ENCODE data around the gene GGT1. TPM values are rescaled to one million over a fixed set of nuclear protein-coding genes. Genes with fewer than 3 reads are reported as not detected.

The GGT1 gene
- total and polyA plus RNA-seq, 2 experiments from 2014 or later = 0.60 to 2.1 TPM

GRCh38 chr22:24582056-24582814, 20.8 kb upstream of the GGT1 start:
- Histone ChIP-seq H3K9me2 (ENCODE audit: insufficient read depth) (no peaks in the 10 kb centered on the region), H4K20me1 (ENCODE audit: insufficient read depth) (peaks cover 4% of the 10 kb centered on the region; the same call in 1 of the 2 replicates), H3K4me2 (ENCODE audit: unreplicated experiment) (no peak overlapping the region), H3K9me3 (ENCODE audit: low read depth) (no peaks in the 10 kb centered on the region), H3K79me2 (ENCODE audit: insufficient read depth) (no peaks in the 10 kb centered on the region), H3K9ac (no peak overlapping the region), H3K36me3 (ENCODE audit: low read depth) (no peaks in the 10 kb centered on the region), H2AFZ (no peak overlapping the region), H3K4me3 (no peak overlapping the region), H3K27ac (no peak overlapping the region), H3K4me1 (ENCODE audit: insufficient read depth) (peaks cover 31% of the 10 kb centered on the region), H3K27me3 (replicated peaks; ENCODE audit: insufficient read depth) (no peaks in the 10 kb centered on the region), H3F3A (ENCODE audit: insufficient read depth) (peaks cover 34% of the 10 kb centered on the region)
- 53 to 55% methylated on average over 12 of the region's 12 CpGs for WGBS, 2 experiments (ENCODE audit: low coverage in 1 of 2, low lambda C conversion rate in 2 of 2, missing lambda C conversion rate in 2 of 2)
- in situ Hi-C loops (cut with MboI) = no loop called here
- TF ChIP-seq EZH2 (IDR thresholded peaks at IDR 0.05; ENCODE audit: insufficient read depth, poor library complexity, severe bottlenecking) = no peak
- no peak for TF ChIP-seq EZH2phosphoT487 (IDR thresholded peaks at IDR 0.05; ENCODE audit: insufficient read depth, low read depth)
- no peak for DNase-seq

GRCh38 chr22:24583221-24584165, 19.5 kb upstream of the GGT1 start:
- Histone ChIP-seq H3K9me3 (ENCODE audit: low read depth) (no peaks in the 10 kb centered on the region), H3K36me3 (ENCODE audit: low read depth) (no peaks in the 10 kb centered on the region), H3K4me2 (ENCODE audit: unreplicated experiment) (no peak overlapping the region), H3K79me2 (ENCODE audit: insufficient read depth) (no peaks in the 10 kb centered on the region), H2AFZ (no peak overlapping the region), H3K9me2 (ENCODE audit: insufficient read depth) (no peaks in the 10 kb centered on the region), H4K20me1 (ENCODE audit: insufficient read depth) (peaks cover 4% of the 10 kb centered on the region; the same call in 1 of the 2 replicates), H3K9ac (no peak overlapping the region), H3K27me3 (replicated peaks; ENCODE audit: insufficient read depth) (no peaks in the 10 kb centered on the region), H3K27ac (no peak overlapping the region), H3F3A (ENCODE audit: insufficient read depth) (peaks cover 25% of the 10 kb centered on the region), H3K4me3 (no peak overlapping the region), H3K4me1 (ENCODE audit: insufficient read depth) (peaks cover 31% of the 10 kb centered on the region)
- TF ChIP-seq EZH2phosphoT487 (IDR thresholded peaks at IDR 0.05; ENCODE audit: insufficient read depth, low read depth) (no peak), EZH2 (IDR thresholded peaks at IDR 0.05; ENCODE audit: insufficient read depth, poor library complexity, severe bottlenecking) (no peak)
- in situ Hi-C loops (cut with MboI) = no loop called here
- peak; percentile 28 for DNase-seq
- WGBS, 2 experiments (ENCODE audit: low coverage in 1 of 2, low lambda C conversion rate in 2 of 2, missing lambda C conversion rate in 2 of 2) = 23 to 24% methylated on average over 19 of the region's 19 CpGs

- H3K27ac ChIP-seq = no peak overlapping the region
- H3K36me3 ChIP-seq (ENCODE audit: low read depth) = no peaks in the 10 kb centered on the region
- peaks cover 17% of the 10 kb centered on the region for H3F3A ChIP-seq (ENCODE audit: insufficient read depth)
- no peak overlapping the region for H3K4me2 ChIP-seq (ENCODE audit: unreplicated experiment)
- no peak overlapping the region for H2AFZ ChIP-seq
- H3K9ac ChIP-seq = no peak overlapping the region
- no peaks in the 10 kb centered on the region for H3K27me3 ChIP-seq (replicated peaks; ENCODE audit: insufficient read depth)
- no peak for DNase-seq
- H3K9me2 ChIP-seq (ENCODE audit: insufficient read depth) = no peaks in the 10 kb centered on the region
- no peaks in the 10 kb centered on the region for H3K9me3 ChIP-seq (ENCODE audit: low read depth)
- no peak overlapping the region for H3K4me3 ChIP-seq
- TF ChIP-seq EZH2phosphoT487 (IDR thresholded peaks at IDR 0.05; ENCODE audit: insufficient read depth, low read depth) (no peak), EZH2 (IDR thresholded peaks at IDR 0.05; ENCODE audit: insufficient read depth, poor library complexity, severe bottlenecking) (no peak)
- H3K4me1 ChIP-seq (ENCODE audit: insufficient read depth) = peaks cover 23% of the 10 kb centered on the region
- no peaks in the 10 kb centered on the region for H3K79me2 ChIP-seq (ENCODE audit: insufficient read depth)
- in situ Hi-C loops (cut with MboI) = no loop called here
- peaks cover 4% of the 10 kb centered on the region; the same call in 1 of the 2 replicates for H4K20me1 ChIP-seq (ENCODE audit: insufficient read depth)
- 91 to 92% methylated on average over 5 of the region's 5 CpGs for whole genome bisulfite sequencing, 2 experiments (ENCODE audit: low coverage in 1 of 2, low lambda C conversion rate in 2 of 2, missing lambda C conversion rate in 2 of 2)
These were observed 18.7 kb upstream of the GGT1 start for GRCh38 chr22:24584166-24584790.

- no peaks in the 10 kb centered on the region for H3K27me3 ChIP-seq (replicated peaks; ENCODE audit: insufficient read depth)
- H3K36me3 ChIP-seq (ENCODE audit: low read depth) = no peaks in the 10 kb centered on the region
- in situ Hi-C loops (cut with MboI) = no loop called here
- peaks cover 11% of the 10 kb centered on the region for H3F3A ChIP-seq (ENCODE audit: insufficient read depth)
- TF ChIP-seq EZH2 (IDR thresholded peaks at IDR 0.05; ENCODE audit: insufficient read depth, poor library complexity, severe bottlenecking) (no peak), EZH2phosphoT487 (IDR thresholded peaks at IDR 0.05; ENCODE audit: insufficient read depth, low read depth) (no peak)
- 83 to 88% methylated on average over 6 to 10 of the region's 10 CpGs for WGBS, 2 experiments (ENCODE audit: low coverage in 1 of 2, low lambda C conversion rate in 2 of 2, missing lambda C conversion rate in 2 of 2)
- no peak overlapping the region for H3K4me3 ChIP-seq
- H2AFZ ChIP-seq = no peak overlapping the region
- H3K9ac ChIP-seq = no peak overlapping the region
- H3K4me2 ChIP-seq (ENCODE audit: unreplicated experiment) = no peak overlapping the region
- peaks cover 4% of the 10 kb centered on the region; the same call in 1 of the 2 replicates for H4K20me1 ChIP-seq (ENCODE audit: insufficient read depth)
- no peaks in the 10 kb centered on the region for H3K9me2 ChIP-seq (ENCODE audit: insufficient read depth)
- H3K27ac ChIP-seq = no peak overlapping the region
- peaks cover 16% of the 10 kb centered on the region for H3K4me1 ChIP-seq (ENCODE audit: insufficient read depth)
- no peaks in the 10 kb centered on the region for H3K9me3 ChIP-seq (ENCODE audit: low read depth)
- H3K79me2 ChIP-seq (ENCODE audit: insufficient read depth) = no peaks in the 10 kb centered on the region
- no peak for DNase-seq
These were observed 18.1 kb upstream of the GGT1 start for GRCh38 chr22:24584871-24585411.

All from GM23248 (cell line).